Left lung (tissue), 10 donors: ENCODE data around the gene LDB3. TPM values are rescaled to one million over a fixed set of nuclear protein-coding genes. Genes with fewer than 3 reads are reported as not detected.

Experiments
- ATAC-seq: fragments of 200-7000 bp; cut with Tn5 transposase; one replicate; pipeline ENCODE4 v1.9.1; 2020; ENCODE audit warnings: moderate library complexity
- DNase-seq, 4 donors: peaks; one replicate each; pipeline ENCODE4 v3.0.0-alpha.2; 2013 to 2020
- H3K27ac ChIP-seq, 2 donors: fragments of 200-600 bp; sonication (generic) in 1 of 2; one replicate each; pipeline versions ENCODE4 v1.5.0 to v1.8.0; 2020 to 2021
- H3K27me3 ChIP-seq, 2 donors: fragments of 200-600 bp; sonication (generic) in 1 of 2; one replicate each; pipeline versions ENCODE4 v1.5.0 to v1.8.0; 2020 to 2021
- H3K36me3 ChIP-seq, 2 donors: fragments of 200-600 bp; sonication (generic) in 1 of 2; one replicate each; pipeline versions ENCODE4 v1.5.0 to v1.8.0; 2020 to 2021
- H3K4me1 ChIP-seq, 2 donors: fragments of 200-600 bp; one replicate each; pipeline ENCODE4 v1.8.0; 2021
- H3K4me3 ChIP-seq, 2 donors: fragments of 200-600 bp; sonication (generic) in 1 of 2; one replicate each; pipeline versions ENCODE4 v1.5.0 to v1.8.0; 2020 to 2021; ENCODE audit warnings: mild to moderate bottlenecking in 1 of 2
- H3K9me3 ChIP-seq, 2 donors: fragments of 200-600 bp; sonication (generic) in 1 of 2; one replicate each; pipeline versions ENCODE4 v1.5.0 to v1.8.0; 2020 to 2021
- CTCF ChIP-seq, 2 donors: fragments of 200-600 bp; sonication (generic) in 1 of 2; IDR thresholded peaks; one replicate each; pipeline versions ENCODE4 v1.5.0 to v1.8.0; 2021; ENCODE audit warnings: antibody characterized with exemption in 2 of 2
- intact Hi-C, 2 donors: fragments of 100-400 bp; cut with DNase I; formaldehyde crosslinking; loops; one replicate each; pipeline versions ENCODE4 v1.11.2 to v1.14.2; 2022
- polyA plus RNA-seq, 6 donors: library from polyadenylated mRNA; unstranded; fragments of 120-200 nt; gene quantifications; one replicate each; pipeline ENCODE4 v1.2.1, GENCODE V29; 2013; ENCODE audit not compliant: insufficient read length in 6 of 6
- total RNA-seq, 2 donors: library from RNA; stranded (reverse); fragmentation: NEBNext Ultra II Directional; extraction: Animal tissue kit (Norgen Biotek cat#: 25700); gene quantifications; one replicate each; pipeline ENCODE4 v1.2.1, GENCODE V29; 2021
- donor health status: DM: no; HTN: yes; CAD: no.
- donor health status: DM: no; HTN: no; CAD: no.

LDB3 gene
- total and polyA plus RNA-seq, 8 donors, result 1.1 to 2.7 (median 1.3) TPM

- no peak for TF ChIP-seq CTCF (IDR thresholded peaks at IDR 0.05)
- Histone ChIP-seq H3K9me3 (no peaks in the 10 kb centered on the region), H3K4me1 (no peaks in the 10 kb centered on the region), H3K27me3 (peaks cover 0 to 16% of the 10 kb centered on the region in 2 donors), H3K36me3 (no peaks in the 10 kb centered on the region), H3K4me3 (no peak overlapping the region), H3K27ac (no peak overlapping the region)
- DNase-seq (peak in 2 of 4 donors; percentile 24 to 61), ATAC-seq (no peak)
- intact Hi-C loops, result no loop called here
These were observed 10.0 kb upstream of the LDB3 start for GRCh38 chr10:86658261-86658741.

- intact Hi-C loops, result no loop called here
These were observed 9.6 kb upstream of the LDB3 start for GRCh38 chr10:86658751-86659150.

GRCh38 chr10:86659161-86659691 lies 9.1 kb upstream of the LDB3 start:
- Histone ChIP-seq H3K36me3 (no peaks in the 10 kb centered on the region), H3K9me3 (no peaks in the 10 kb centered on the region), H3K27ac (no peak overlapping the region), H3K4me3 (no peak overlapping the region), H3K4me1 (no peaks in the 10 kb centered on the region), H3K27me3 (peaks cover 0 to 19% of the 10 kb centered on the region in 2 donors)
- ATAC-seq (no peak), DNase-seq (peak in 2 of 4 donors; percentile 22 to 45)
- intact Hi-C loops, result no loop called here
- TF ChIP-seq CTCF (IDR thresholded peaks at IDR 0.05), result no peak

More at GRCh38 chr10:86658751-86659150, 9.6 kb upstream of the LDB3 start:
- Histone ChIP-seq H3K4me1 (no peaks in the 10 kb centered on the region), H3K27ac (no peak overlapping the region), H3K9me3 (no peaks in the 10 kb centered on the region), H3K36me3 (no peaks in the 10 kb centered on the region), H3K4me3 (no peak overlapping the region), H3K27me3 (peaks cover 0 to 19% of the 10 kb centered on the region in 2 donors)
- DNase-seq (peak in 1 of 4 donors; percentile 14), ATAC-seq (no peak)
- TF ChIP-seq CTCF (IDR thresholded peaks at IDR 0.05), result no peak

- H3K4me1 ChIP-seq, result no peaks in the 10 kb centered on the region
- ATAC-seq, result no peak
- no peaks in the 10 kb centered on the region for H3K36me3 ChIP-seq
- no peak overlapping the region for H3K4me3 ChIP-seq
- peaks cover 0 to 19% of the 10 kb centered on the region in 2 donors for H3K27me3 ChIP-seq
- H3K27ac ChIP-seq, result no peak overlapping the region
- no peak for TF ChIP-seq CTCF (IDR thresholded peaks at IDR 0.05)
- H3K9me3 ChIP-seq, result no peaks in the 10 kb centered on the region
- intact Hi-C loops, result no loop called here
- DNase-seq, result peak in 2 of 4 donors; percentile 27 to 65
These were observed 8.4 kb upstream of the LDB3 start for GRCh38 chr10:86659721-86660453.
